Kidney (tissue), 14 donors: Measurements from ENCODE around the gene KRTAP1-5. TPM values are rescaled to one million over a fixed set of nuclear protein-coding genes. Genes with fewer than 3 reads are reported as not detected.

Experiments used
- DNase-seq, 5 donors: peaks; one replicate each; pipeline ENCODE4 v3.0.0-alpha.2; 2013 to 2020
- FAIRE-seq: peaks from 2 replicates; lab custom pipeline; 2012; peaks lifted over from hg19 to GRCh38; lab: Jason Lieb, UNC
- H3K27ac ChIP-seq, 2 donors: one replicate each; pipeline ENCODE4 v1.7.0; 2013; ENCODE audit warnings: low read depth in 2 of 2, low read length in 2 of 2, inconsistent platforms in 1 of 2
- H3K27me3 ChIP-seq: one replicate; pipeline ENCODE4 v1.7.1; 2013; ENCODE audit warnings: low read length, inconsistent platforms; ENCODE audit not compliant: control insufficient read depth, insufficient read depth
- H3K36me3 ChIP-seq, 3 donors: one replicate each; pipeline versions ENCODE4 v1.7.0 to v1.7.1; 2013; ENCODE audit warnings: low read length in 3 of 3, control low read depth in 1 of 3, inconsistent platforms in 1 of 3; ENCODE audit not compliant: insufficient read depth in 3 of 3, control insufficient read depth in 2 of 3
- H3K4me1 ChIP-seq, 3 donors: one replicate each; pipeline versions ENCODE4 v1.7.0 to v1.7.1; 2013; ENCODE audit warnings: low read length in 3 of 3, inconsistent platforms in 1 of 3, low read depth in 1 of 3; ENCODE audit not compliant: control insufficient read depth in 2 of 3, insufficient read depth in 2 of 3
- H3K4me3 ChIP-seq, 3 donors: one replicate each; pipeline versions ENCODE4 v1.7.0 to v1.8.1; 2013; ENCODE audit warnings: low read length in 3 of 3, control low read depth in 1 of 3, inconsistent platforms in 1 of 3
- H3K9ac ChIP-seq, 3 donors: one replicate each; pipeline versions ENCODE4 v1.7.0 to v1.7.1; 2013; ENCODE audit warnings: low read length in 3 of 3, control low read depth in 1 of 3, inconsistent platforms in 1 of 3
- H3K9me3 ChIP-seq, 3 donors: one replicate each; pipeline versions ENCODE4 v1.7.0 to v1.7.1; 2013; ENCODE audit warnings: low read length in 3 of 3, control low read depth in 1 of 3, inconsistent platforms in 1 of 3; ENCODE audit not compliant: control insufficient read depth in 2 of 3, insufficient read depth in 1 of 3
- intact Hi-C: fragments of 100-400 bp; cut with DNase I; formaldehyde crosslinking; loops from one replicate; pipeline ENCODE4 v1.11.1; 2022
- polyA plus RNA-seq: library from polyadenylated mRNA; stranded (reverse); fragments of 350-450 nt; fragmentation: Illumina TruSeq; extraction: RNeasy Lipid Tissue Mini Kit (QIAGEN cat#74804); gene quantifications from one replicate; pipeline ENCODE4 v1.2.3, GENCODE V29; 2014; ENCODE audit warnings: low read depth, low replicate concordance; ENCODE audit not compliant: insufficient read depth
- total RNA-seq: library from RNA; stranded (reverse); fragmentation: NEBNext Ultra II Directional; extraction: Animal tissue kit (Norgen Biotek cat#: 25700); gene quantifications from one replicate; pipeline ENCODE4 v1.2.1, GENCODE V29; 2021
- TF ChIP-seq, protein P1 (sequence below): IDR thresholded peaks from 3 replicates; pipeline ENCODE4 v1.5.1; 2012; ENCODE audit warnings: mild to moderate bottlenecking, moderate library complexity, borderline replicate concordance; ENCODE audit not compliant: insufficient read depth; ENCODE audit errors: extremely low read depth
- donor health status: control.
- donor health status: control.
- donor health status: control.
- donor health status: control.
- donor health status: control.
- donor health status: DM: yes; HTN: yes; CAD: no.
- donor health status: Normal renal cell carcinoma (clear cell type).

KRTAP1-5 gene
- total and polyA plus RNA-seq, 2 donors from 2014 or later, result not detected

DNA sequence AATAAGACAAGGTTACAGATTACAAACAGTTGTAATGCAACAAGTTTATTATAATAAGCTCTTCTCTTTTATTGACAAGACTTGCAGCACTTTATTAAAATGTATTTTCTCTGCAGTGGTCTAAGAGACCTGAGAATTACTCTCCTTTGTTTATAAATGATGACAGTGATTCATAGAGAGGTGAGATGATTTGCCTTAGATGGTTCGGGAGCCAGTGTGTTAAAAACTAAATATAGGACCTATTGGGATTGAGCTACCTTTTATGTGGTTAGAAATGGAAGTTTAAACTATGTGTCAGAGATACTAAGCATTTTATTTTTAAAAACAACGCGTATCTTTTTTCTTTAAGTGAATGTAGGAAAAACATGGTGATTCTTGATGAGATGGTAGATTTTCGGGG is 30.2 kb downstream of the KRTAP1-5 start:
- Histone ChIP-seq H3K9me3 (no peaks in the 10 kb centered on the region), H3K4me3 (no peak overlapping the region), H3K36me3 (no peaks in the 10 kb centered on the region), H3K9ac (no peak overlapping the region), H3K27me3 (no peaks in the 10 kb centered on the region), H3K27ac (no peak overlapping the region), H3K4me1 (no peaks in the 10 kb centered on the region)
- intact Hi-C loops, result no loop called here
- no peak for FAIRE-seq
- TF ChIP-seq, protein P1, sequence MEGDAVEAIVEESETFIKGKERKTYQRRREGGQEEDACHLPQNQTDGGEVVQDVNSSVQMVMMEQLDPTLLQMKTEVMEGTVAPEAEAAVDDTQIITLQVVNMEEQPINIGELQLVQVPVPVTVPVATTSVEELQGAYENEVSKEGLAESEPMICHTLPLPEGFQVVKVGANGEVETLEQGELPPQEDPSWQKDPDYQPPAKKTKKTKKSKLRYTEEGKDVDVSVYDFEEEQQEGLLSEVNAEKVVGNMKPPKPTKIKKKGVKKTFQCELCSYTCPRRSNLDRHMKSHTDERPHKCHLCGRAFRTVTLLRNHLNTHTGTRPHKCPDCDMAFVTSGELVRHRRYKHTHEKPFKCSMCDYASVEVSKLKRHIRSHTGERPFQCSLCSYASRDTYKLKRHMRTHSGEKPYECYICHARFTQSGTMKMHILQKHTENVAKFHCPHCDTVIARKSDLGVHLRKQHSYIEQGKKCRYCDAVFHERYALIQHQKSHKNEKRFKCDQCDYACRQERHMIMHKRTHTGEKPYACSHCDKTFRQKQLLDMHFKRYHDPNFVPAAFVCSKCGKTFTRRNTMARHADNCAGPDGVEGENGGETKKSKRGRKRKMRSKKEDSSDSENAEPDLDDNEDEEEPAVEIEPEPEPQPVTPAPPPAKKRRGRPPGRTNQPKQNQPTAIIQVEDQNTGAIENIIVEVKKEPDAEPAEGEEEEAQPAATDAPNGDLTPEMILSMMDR, result no peak
- no peak for DNase-seq

DNA sequence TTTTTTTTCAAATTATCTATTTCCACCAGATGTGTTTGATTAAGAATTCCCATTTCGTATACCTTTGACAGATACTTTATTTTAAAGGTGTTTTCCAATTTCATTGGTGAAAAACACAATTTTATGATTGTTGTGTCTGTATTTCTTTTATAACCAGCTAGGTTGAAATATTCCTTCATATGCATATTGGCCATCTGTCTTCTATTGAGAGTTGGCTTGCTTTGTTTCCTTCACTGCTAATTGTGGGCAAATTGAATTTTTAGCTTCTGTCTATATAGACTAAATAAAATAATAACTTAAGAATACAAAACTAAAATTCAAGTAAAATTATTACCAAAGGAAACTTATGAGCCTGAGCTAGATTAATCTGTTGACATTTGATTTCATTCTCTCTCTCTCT is 31.9 kb downstream of the KRTAP1-5 start:
- TF ChIP-seq, protein P1, result no peak
- intact Hi-C loops, result no loop called here
- Histone ChIP-seq H3K9me3 (no peaks in the 10 kb centered on the region), H3K4me1 (no peaks in the 10 kb centered on the region), H3K27ac (no peak overlapping the region), H3K27me3 (no peaks in the 10 kb centered on the region), H3K9ac (no peak overlapping the region), H3K36me3 (no peaks in the 10 kb centered on the region), H3K4me3 (no peak overlapping the region)
- DNase-seq (no peak), FAIRE-seq (no peak)

DNA sequence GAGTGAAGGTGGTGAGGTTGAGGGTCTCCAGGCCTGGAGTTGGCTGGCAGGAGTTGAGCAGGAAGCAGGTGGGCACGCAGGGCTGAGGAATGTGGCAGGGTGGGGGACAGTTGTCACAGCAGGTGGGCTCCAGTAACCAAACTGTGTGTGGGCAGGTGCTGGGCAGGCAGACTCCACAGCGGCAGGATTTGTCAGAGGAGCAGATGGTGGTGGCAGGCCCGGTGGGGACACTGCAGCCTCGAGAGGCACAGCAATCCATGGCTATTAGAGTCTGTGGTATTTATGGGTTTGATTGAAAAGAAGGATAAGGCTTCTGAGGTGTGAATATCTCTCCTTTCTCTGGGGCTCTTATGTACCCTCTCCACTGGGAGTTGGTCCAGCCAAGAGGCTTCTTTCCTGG is 33.2 kb downstream of the KRTAP1-5 start, which contains the start of gene KRTAP3-3:
TSS of gene KRTAP3-3 (minus strand) at position 326 of the 400 bp plus-strand sequence. CDS start at position 259, 67 bp downstream.
- Histone ChIP-seq H3K9ac (no peak within 1 kb of the TSS), H3K27me3 (no peaks in the 10 kb centered on the region), H3K4me1 (no peaks in the 10 kb centered on the region), H3K4me3 (no peak within 1 kb of the TSS), H3K27ac (no peak within 1 kb of the TSS), H3K9me3 (no peaks in the 10 kb centered on the region), H3K36me3 (no peaks in the 10 kb centered on the region)
- TF ChIP-seq, protein P1, result no peak
- FAIRE-seq (no peak), DNase-seq (no peak)
- intact Hi-C loops, result no loop called here

DNA sequence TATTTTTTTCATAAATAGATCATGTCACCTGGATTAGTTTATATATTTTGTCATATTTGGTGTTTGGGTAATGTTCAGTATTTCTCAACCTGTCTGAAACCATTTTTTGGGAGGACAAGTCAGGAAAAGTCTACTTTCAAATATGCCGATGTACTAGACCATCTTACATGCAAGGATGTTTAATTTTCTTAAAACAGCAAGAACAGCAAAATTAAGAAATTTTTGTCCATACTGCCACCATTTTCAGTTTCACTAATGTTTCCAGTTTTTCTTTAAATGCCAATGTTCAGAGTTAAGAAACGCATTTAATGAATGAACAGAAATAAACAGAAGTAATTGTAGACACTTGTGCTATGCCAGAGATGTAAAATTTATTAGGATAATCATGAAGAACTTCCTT is 33.9 kb downstream of the KRTAP1-5 start:
- TF ChIP-seq, protein P1, result no peak
- no peaks in the 10 kb centered on the region for H3K36me3 ChIP-seq
- no peak overlapping the region for H3K9ac ChIP-seq
- H3K9me3 ChIP-seq, result no peaks in the 10 kb centered on the region
- H3K27me3 ChIP-seq, result no peaks in the 10 kb centered on the region
- no peak overlapping the region for H3K4me3 ChIP-seq
- DNase-seq (no peak), FAIRE-seq (no peak)
- no peaks in the 10 kb centered on the region for H3K4me1 ChIP-seq
- intact Hi-C loops, result no loop called here
- no peak overlapping the region for H3K27ac ChIP-seq
